Liver (tissue), 9 donors: ENCODE results near the gene TRHDE. TPM values are rescaled to one million over a fixed set of nuclear protein-coding genes. Genes with fewer than 3 reads are reported as not detected.

Source experiments
- DNase-seq: peaks from one replicate; pipeline ENCODE4 v3.0.0-alpha.2; 2017; ENCODE audit warnings: low spot score
- H3K27ac ChIP-seq, 2 donors: one replicate each; pipeline ENCODE4 v1.7.0; 2013; ENCODE audit warnings: inconsistent platforms in 2 of 2, low read length in 2 of 2, control low read depth in 1 of 2, low read depth in 1 of 2, mild to moderate bottlenecking in 1 of 2
- H3K27me3 ChIP-seq, 4 donors: one replicate each; pipeline versions ENCODE4 v1.6.1 to v1.7.0; 2013; ENCODE audit warnings: low read length in 3 of 4, inconsistent platforms in 1 of 4, mild to moderate bottlenecking in 1 of 4, moderate library complexity in 1 of 4; ENCODE audit not compliant: control insufficient read depth in 4 of 4, insufficient read depth in 4 of 4
- H3K36me3 ChIP-seq, 4 donors: one replicate each; pipeline versions ENCODE4 v1.6.1 to v1.7.0; 2013; ENCODE audit warnings: low read length in 3 of 4, mild to moderate bottlenecking in 3 of 4, low read depth in 1 of 4, moderate library complexity in 1 of 4; ENCODE audit not compliant: control insufficient read depth in 4 of 4, insufficient read depth in 3 of 4
- H3K4me1 ChIP-seq, 4 donors: one replicate each; pipeline versions ENCODE4 v1.6.1 to v1.7.0; 2013; ENCODE audit warnings: low read length in 3 of 4, mild to moderate bottlenecking in 3 of 4, moderate library complexity in 1 of 4; ENCODE audit not compliant: control insufficient read depth in 4 of 4, insufficient read depth in 4 of 4
- H3K4me3 ChIP-seq, 3 donors: one replicate each; pipeline versions ENCODE4 v1.6.1 to v1.7.0; 2013; ENCODE audit warnings: low read length in 3 of 3, control low read depth in 1 of 3, low read depth in 1 of 3, mild to moderate bottlenecking in 1 of 3
- H3K9ac ChIP-seq, 2 donors: one replicate each; pipeline ENCODE4 v1.7.0; 2013; ENCODE audit warnings: low read length in 2 of 2, mild to moderate bottlenecking in 2 of 2, moderate library complexity in 2 of 2, control low read depth in 1 of 2, low read depth in 1 of 2
- H3K9me3 ChIP-seq, 4 donors: one replicate each; pipeline versions ENCODE4 v1.6.1 to v1.7.0; 2013; ENCODE audit warnings: low read length in 3 of 4; ENCODE audit not compliant: control insufficient read depth in 4 of 4
- ATF3 ChIP-seq: IDR thresholded peaks from 2 replicates; pipeline ENCODE4 v1.6.1; 2016; ENCODE audit warnings: antibody characterized with exemption
- CTCF ChIP-seq: fragments of 150-350 bp; IDR thresholded peaks from 2 replicates; pipeline ENCODE4 v1.5.1; 2017; ENCODE audit warnings: improper control_type of control experiment, low read depth, low read length; ENCODE audit not compliant: missing input control
- EGR1 ChIP-seq, 2 donors: IDR thresholded peaks; 2 replicates each; pipeline ENCODE4 v1.6.1; 2016 to 2018; ENCODE audit warnings: antibody characterized with exemption in 2 of 2, low read depth in 2 of 2
- FOXA1 ChIP-seq: IDR thresholded peaks from 2 replicates; pipeline ENCODE4 v1.6.1; 2016; ENCODE audit warnings: antibody characterized with exemption
- FOXA2 ChIP-seq: IDR thresholded peaks from 2 replicates; pipeline ENCODE4 v1.6.1; 2016; ENCODE audit warnings: antibody characterized with exemption
- GABPA ChIP-seq, 2 donors: IDR thresholded peaks in 1 of 2; conservative IDR thresholded peaks in 1 of 2; 2 replicates each; pipeline ENCODE4 v1.6.1; 2016; ENCODE audit warnings: antibody characterized with exemption in 2 of 2, mild to moderate bottlenecking in 1 of 2, moderate library complexity in 1 of 2
- HNF4A ChIP-seq, 2 donors: conservative IDR thresholded peaks; 2 replicates each; pipeline ENCODE4 v1.6.1; 2016; ENCODE audit warnings: antibody characterized with exemption in 2 of 2, mild to moderate bottlenecking in 2 of 2
- HNF4G ChIP-seq: IDR thresholded peaks from 2 replicates; pipeline ENCODE4 v1.6.1; 2016; ENCODE audit warnings: antibody characterized with exemption
- JUND ChIP-seq, 2 donors: IDR thresholded peaks; 2 replicates each; pipeline ENCODE4 v1.6.1; 2016; ENCODE audit warnings: antibody characterized with exemption in 2 of 2
- MAX ChIP-seq: IDR thresholded peaks from 2 replicates; pipeline ENCODE4 v1.6.1; 2016; ENCODE audit warnings: antibody characterized with exemption
- NR2F2 ChIP-seq: IDR thresholded peaks from 2 replicates; pipeline ENCODE4 v1.6.1; 2016; ENCODE audit warnings: antibody characterized with exemption
- RAD21 ChIP-seq, 2 donors: IDR thresholded peaks; 2 replicates each; pipeline ENCODE4 v1.6.1; 2016; ENCODE audit warnings: antibody characterized with exemption in 2 of 2, mild to moderate bottlenecking in 2 of 2
- REST ChIP-seq: IDR thresholded peaks from 2 replicates; pipeline ENCODE4 v1.6.1; 2016; ENCODE audit warnings: antibody characterized with exemption, mild to moderate bottlenecking
- RXRA ChIP-seq, 2 donors: IDR thresholded peaks; 2 replicates each; pipeline ENCODE4 v1.6.1; 2017 to 2018; ENCODE audit warnings: antibody characterized with exemption in 2 of 2, mild to moderate bottlenecking in 1 of 2
- SP1 ChIP-seq: IDR thresholded peaks from 2 replicates; pipeline ENCODE4 v1.6.1; 2018; ENCODE audit warnings: antibody characterized with exemption, mild to moderate bottlenecking
- TAF1 ChIP-seq: conservative IDR thresholded peaks from 2 replicates; pipeline ENCODE4 v1.6.1; 2016; ENCODE audit warnings: antibody characterized with exemption, mild to moderate bottlenecking
- YY1 ChIP-seq: IDR thresholded peaks from 2 replicates; pipeline ENCODE4 v1.6.1; 2016; ENCODE audit warnings: antibody characterized with exemption, mild to moderate bottlenecking
- ZBTB33 ChIP-seq: IDR thresholded peaks from 2 replicates; pipeline ENCODE4 v1.6.1; 2016; ENCODE audit warnings: antibody characterized with exemption
- WGBS: extraction: QIAGEN DNeasy Blood & Tissue Kit; methylation state at CpG from one replicate; pipeline ENCODE4 v1.1.7; 2013; 5-methylcytosine and 5-hydroxymethylcytosine counted together
- polyA plus RNA-seq, 2 donors: library from polyadenylated mRNA; stranded (reverse) in 1 of 2; unstranded in 1 of 2; fragments of 200-250 nt in 1 of 2; fragments of >200 nt in 1 of 2; fragmentation: Nextera tagmentation in 1 of 2; extraction: Ambion mirVana in 1 of 2; gene quantifications; one replicate each; pipeline versions ENCODE4 v1.2.1 to v1.2.3, GENCODE V29; 2013 to 2015
- total RNA-seq, 2 donors: library from RNA; depleted of rRNA; stranded (reverse); fragments of >200 nt; gene quantifications; one replicate each; pipeline ENCODE4 v1.2.3, GENCODE V29; 2014
- donor health status: healthy.
- donor health status: healthy.
- donor health status: healthy.
- donor health status: healthy.
- donor health status: healthy.

The TRHDE gene
- total and polyA plus RNA-seq, 4 donors: 0.05 to 0.17 (median 0.14) TPM; not detected in 1

DNA sequence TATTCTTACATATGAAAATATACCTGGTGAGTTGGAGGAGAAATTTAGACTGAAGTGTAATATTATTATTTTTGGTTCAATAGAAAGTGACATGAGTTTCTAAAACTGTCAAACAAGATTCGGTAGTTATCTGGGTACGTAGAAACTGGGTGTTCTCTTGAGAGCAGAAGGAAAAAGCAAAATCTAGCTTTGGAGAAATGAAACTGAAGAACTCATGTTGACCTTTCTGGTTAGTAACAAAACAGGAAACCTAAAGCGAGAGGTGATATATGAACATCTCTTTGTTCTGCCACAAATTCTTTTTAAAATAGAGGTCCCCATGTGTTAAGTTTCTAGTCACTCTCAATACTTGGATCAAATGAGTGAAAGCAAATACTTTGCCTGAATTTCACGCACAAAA is 401.7 kb downstream of the TRHDE start:
- no peak for DNase-seq
- 81% methylated on average over 4 of the region's 4 CpGs for WGBS
- Histone ChIP-seq H3K27ac (no peak overlapping the region), H3K4me1 (peaks cover 2 to 16% (median 6%) of the 10 kb centered on the region in 4 donors), H3K36me3 (no peaks in the 10 kb centered on the region), H3K9ac (no peak overlapping the region), H3K27me3 (no peaks in the 10 kb centered on the region), H3K9me3 (no peaks in the 10 kb centered on the region), H3K4me3 (no peak overlapping the region)
- no peak for TF ChIP-seq ATF3
- TF ChIP-seq RAD21 (IDR thresholded peaks at IDR 0.05): no peak
- no peak for TF ChIP-seq HNF4A (conservative IDR thresholded peaks at IDR 0.05)
- no peak for TF ChIP-seq TAF1
- no peak for TF ChIP-seq GABPA (IDR thresholded peaks at IDR 0.05 in 1 of 2, conservative IDR thresholded peaks at IDR 0.05 in 1 of 2)
- no peak for TF ChIP-seq FOXA1
- TF ChIP-seq ZBTB33: no peak
- no peak for TF ChIP-seq CTCF
- TF ChIP-seq MAX: no peak
- TF ChIP-seq RXRA (IDR thresholded peaks at IDR 0.05): no peak
- no peak for TF ChIP-seq NR2F2
- no peak for TF ChIP-seq EGR1 (IDR thresholded peaks at IDR 0.05; ENCODE audit: low read depth in 2 of 2)
- TF ChIP-seq JUND (IDR thresholded peaks at IDR 0.05): no peak
- TF ChIP-seq FOXA2: no peak
- no peak for TF ChIP-seq REST
- no peak for TF ChIP-seq YY1
- no peak for TF ChIP-seq SP1
- no peak for TF ChIP-seq HNF4G
